HG03108 (cell line): ENCODE measurements around the gene KRT75.
"Not testable (repeated sequence)": the region's sequence is repeated elsewhere in the genome, so short reads cannot be mapped to it uniquely, and the experiment has no call there.

Experiments used
- ATAC-seq: cut with Tn5 transposase; IDR thresholded peaks from one replicate; pipeline ENCODE4 v1.9.1; 2021; ENCODE audit warnings: moderate library complexity; ENCODE audit not compliant: unreplicated experiment

KRT75 gene

GRCh38 chr12:52417740-52418139, 16.4 kb downstream of the KRT75 start:
- ATAC-seq: no peak

GRCh38 chr12:52416795-52417194, 17.4 kb downstream of the KRT75 start:
- ATAC-seq: no peak

DNA sequence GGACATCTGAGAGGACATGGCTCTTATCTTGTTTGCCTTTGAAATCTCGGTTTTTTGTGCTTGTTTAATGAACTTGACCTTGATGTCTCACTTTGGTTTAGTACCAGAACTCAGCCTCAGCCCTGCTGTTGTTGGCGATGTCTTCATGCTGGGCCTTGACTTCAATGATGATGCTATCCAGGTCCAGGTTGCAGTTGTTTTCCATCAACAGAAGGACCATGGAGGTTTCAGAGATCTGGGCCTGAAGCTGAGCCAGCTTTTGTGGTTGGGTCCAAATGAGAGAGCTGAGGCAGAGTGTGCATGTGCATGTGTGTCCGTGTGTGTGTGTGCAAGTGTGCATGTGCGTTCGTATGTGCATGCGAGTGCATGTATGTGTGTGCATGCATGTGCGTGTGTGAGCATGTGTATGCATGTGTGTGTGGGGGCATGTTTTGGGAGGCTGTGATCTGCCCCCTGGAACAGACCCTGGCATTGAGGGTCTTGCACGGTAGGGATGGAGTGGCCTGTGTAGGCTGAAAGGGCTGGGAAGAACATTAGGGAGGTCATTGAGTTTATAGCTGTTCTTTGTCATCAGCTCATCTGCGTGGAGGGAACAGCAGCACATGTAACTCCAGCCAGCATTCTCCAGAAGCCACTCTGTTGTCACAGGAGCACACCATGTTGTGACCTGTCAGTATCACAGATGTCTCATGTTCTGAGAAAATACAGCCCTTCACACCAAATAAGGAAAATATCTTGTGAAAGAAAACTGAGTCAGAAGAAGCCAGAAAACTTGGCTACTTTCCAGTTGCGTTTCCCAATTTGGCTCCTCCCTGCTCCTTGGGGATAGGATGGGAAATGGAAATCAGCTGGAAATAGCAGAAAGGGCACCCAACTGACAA, 18.1 kb downstream of the KRT75 start:
- ATAC-seq: no peak

DNA sequence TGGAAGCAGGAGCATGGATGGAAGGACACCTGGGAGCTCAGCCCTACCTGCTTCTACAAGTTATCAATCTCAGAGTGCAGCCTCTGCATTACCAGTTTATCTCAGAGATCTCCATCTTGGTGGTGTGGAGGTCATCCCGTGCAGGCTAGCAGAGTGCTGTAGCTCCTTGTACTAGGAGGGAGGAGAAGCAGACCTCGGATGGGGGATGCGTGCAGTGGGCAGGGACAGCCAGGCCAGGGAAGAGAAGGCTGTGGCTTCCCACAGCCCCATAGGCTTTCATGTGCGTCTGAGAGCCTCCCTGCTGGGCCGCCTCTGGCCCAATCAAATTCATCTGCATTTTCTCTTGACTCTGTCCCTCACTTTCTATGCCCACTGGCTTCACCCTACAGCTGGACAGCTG, 19.2 kb downstream of the KRT75 start:
- no peak for ATAC-seq

GRCh38 chr12:52413782-52414345, 20.3 kb downstream of the KRT75 start:
- ATAC-seq: no peak

- no peak for ATAC-seq
These were observed 21.0 kb downstream of the KRT75 start for GRCh38 chr12:52413202-52413601.

DNA sequence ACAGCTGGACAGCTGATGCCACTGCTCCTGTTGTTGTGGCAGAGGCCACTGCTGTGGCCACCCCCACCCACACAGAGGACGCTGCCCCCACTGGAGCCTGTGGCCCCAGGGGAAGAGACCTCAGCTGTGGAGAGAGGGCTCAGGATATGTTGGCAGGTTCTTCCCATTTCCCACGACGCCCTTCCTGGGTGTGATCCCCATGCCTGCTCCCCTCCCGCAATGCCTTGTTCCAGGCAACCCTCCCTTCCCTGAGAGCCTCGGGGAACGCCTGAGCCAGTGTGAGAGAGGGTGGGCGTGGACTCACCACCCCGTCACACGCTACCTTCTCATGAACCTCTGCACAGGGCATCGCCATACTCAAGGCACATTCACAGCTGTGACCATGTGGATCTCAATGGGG, 22.4 kb downstream of the KRT75 start:
- ATAC-seq: no peak

GRCh38 chr12:52410589-52411248, 23.5 kb downstream of the KRT75 start:
- ATAC-seq: not testable (repeated sequence)

GRCh38 chr12:52407918-52408317, 26.3 kb downstream of the KRT75 start:
- no peak for ATAC-seq

DNA sequence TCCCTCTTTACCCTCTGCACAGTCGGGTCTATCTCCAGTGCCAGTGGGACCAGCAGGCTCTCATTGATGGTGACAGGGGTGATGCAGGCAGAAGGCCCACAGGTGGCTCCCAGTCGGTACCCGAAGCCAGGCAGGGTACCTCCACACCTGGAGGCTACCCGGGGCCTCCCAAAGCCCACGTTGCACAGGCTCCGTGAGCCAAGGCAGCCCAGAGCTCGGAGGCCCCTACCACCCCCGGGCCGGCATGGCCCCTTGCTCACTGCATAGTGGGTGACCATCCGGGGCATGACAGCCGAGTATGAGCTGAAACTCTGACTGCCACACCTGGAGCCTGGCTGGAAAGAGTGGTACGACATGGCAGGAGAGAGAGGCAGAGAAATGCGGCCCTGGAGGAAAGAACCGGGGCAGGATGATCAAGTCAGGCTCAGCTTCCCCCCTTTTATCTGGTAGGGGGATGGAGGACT, 28.2 kb downstream of the KRT75 start, which contains the start of gene KRT82:
TSS of gene KRT82 (minus strand) at position 414 of the 464 bp plus-strand sequence. CDS start at position 356, 58 bp downstream.
- no peak for ATAC-seq

GRCh38 chr12:52404951-52405350, 29.2 kb downstream of the KRT75 start:
- ATAC-seq: no peak

DNA sequence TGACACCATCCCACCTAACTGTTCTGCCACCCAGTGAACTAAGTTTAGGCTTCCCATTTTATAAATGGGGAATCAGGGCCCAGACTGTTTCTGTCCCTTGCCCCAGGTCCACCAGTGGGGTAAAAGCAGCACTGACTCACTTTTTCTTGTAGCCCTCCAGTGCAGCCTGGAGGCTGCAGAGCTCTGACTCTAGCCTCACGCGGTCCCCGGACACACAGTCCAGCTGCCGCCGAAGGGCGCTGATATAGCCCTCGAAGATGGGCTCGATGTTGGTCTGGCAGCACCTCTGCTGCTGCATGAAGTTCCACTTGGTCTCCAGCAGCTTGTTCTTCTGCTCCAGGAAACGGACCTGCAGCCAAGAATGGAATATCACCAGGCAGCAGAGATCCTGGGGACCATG, 30.6 kb downstream of the KRT75 start:
- ATAC-seq: no peak

GRCh38 chr12:52402873-52403540, 31.2 kb downstream of the KRT75 start:
- ATAC-seq: no peak

DNA sequence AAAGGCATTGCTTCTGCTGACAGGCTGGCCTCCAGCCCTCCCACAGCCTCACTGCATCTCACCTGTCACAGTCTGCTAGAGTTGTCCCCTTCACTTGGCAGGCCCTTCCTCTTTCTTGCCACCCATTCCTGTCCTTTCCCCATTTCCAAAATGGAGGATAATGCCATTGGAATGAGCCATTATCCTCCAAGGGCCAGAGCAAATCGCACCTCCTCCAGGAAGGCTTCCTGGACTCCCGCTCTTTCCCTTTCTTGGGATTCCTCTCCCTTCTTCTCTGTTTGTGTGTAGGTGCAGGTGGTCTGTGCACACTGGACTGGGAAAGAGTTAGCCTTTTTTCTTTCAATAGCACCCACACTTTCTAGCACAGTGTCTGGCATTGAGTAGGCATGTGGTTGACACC, 31.8 kb downstream of the KRT75 start:
- ATAC-seq: no peak

DNA sequence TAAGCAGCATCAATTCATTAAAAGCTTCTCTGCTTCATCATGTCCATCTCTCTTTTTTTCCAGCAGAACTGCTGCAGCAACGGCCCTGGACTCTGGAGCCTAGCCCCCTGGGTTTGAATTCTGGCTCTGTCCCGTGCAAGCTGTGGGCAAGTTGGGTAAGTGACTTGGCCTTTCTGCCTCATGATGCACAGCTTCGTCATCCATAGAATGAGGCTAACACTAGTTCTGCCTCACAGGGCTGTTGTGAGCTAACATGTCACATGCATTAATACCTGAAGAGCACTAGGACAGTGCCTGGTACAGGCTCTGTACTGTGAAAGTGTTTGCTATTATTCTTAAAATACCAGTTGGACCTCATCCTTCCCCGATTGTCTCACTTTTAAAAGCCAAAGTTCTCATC, 32.2 kb downstream of the KRT75 start:
- no peak for ATAC-seq

GRCh38 chr12:52401526-52401925, 32.6 kb downstream of the KRT75 start:
- ATAC-seq: no peak

DNA sequence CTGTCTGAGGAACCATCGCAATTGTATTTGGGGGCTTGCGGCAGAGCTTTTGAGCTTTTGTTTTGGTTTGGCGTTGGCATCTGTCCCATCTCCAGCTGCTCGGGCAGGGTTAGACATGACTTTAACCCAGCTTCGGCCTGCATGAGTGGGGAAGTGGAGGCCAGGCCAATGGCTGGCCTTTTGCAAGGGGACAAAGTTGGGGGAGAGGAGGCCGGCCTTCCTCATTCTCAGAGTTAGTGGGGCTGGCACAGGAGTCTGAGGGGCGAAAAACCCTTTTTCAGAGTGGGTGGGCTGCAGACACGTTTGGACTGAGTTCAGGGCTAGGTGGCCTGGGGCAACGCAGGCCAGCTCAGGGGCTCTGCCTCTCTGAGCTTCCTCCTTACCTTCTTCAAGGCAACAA, 33.3 kb downstream of the KRT75 start:
- no peak for ATAC-seq

DNA sequence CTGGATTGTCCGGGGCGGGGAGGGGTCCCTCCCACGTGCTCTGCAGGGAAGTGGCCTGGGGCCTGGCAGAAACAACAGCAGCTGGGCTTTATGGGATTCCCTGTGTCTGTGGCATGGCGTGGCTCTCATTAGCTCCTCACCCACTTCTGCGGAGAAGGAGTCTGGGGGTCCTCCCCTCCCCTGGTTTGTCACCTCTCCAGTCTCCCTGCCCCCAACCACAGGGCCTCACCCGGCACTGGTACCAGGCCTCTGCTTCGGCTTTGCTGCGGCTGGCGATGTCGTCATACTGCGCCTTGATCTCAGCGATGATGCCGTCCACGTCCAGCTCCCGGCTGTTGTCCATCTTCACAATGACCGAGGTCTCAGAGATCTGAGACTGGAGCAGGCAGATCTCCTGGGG, 34.4 kb downstream of the KRT75 start:
- ATAC-seq: no peak

GRCh38 chr12:52398176-52398575, 36.0 kb downstream of the KRT75 start:
- ATAC-seq: no peak

- ATAC-seq: no peak
These were observed 37.5 kb downstream of the KRT75 start for GRCh38 chr12:52396656-52397055.

DNA sequence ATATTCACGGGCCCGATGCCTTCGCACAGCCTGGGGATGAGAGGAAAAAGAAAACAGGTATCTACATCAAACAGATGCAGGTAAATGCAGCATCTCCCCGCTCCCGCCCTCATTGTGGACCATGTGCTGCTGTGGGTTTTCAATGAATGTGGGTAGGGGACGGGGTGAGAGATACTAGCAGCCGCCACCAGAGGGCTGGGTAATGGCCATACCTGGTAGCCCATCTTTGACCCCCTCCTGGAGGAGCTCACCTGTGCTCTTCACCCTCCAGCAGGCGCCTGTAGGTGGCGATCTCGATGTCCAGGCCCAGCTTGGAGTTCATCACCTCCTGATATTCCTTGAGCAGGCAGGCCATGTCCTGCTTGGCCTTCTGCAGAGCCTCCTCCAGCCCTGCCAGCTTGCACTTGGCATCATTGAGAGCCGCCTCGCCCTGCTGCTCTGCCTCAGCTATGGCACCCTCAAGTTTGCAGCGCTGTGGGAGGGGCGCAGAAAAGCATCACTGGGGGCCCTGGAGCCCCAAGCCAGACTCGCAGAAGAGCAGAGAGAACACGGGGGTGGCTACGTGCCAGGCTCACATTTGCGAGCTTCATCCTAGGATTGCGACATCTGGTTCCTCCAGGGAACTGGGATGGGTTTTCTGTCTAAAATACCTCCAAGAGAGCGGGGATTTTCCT, 38.3 kb downstream of the KRT75 start:
- ATAC-seq: no peak
